ENCODE results near the gene SFXN5. TPM values are rescaled to one million over a fixed set of nuclear protein-coding genes. Genes with fewer than 3 reads are reported as not detected.

The SFXN5 gene
- total and polyA plus RNA-seq, 2 of the 8 experiments (the other 6 are each of a cell fraction or from before 2014, with no cell fraction given) = 29.3 to 33.1 TPM

- no peak for FAIRE-seq
- H3K9ac ChIP-seq (replicated peaks in 1 of 4; ENCODE audit: extremely low read depth in 1 of 4, low read depth in 3 of 4, low read length in 3 of 4) = peak overlapping the region in 1 of 4 experiments; percentile 20; a peak in 1 of 7 replicates
- H3K14ac ChIP-seq (ENCODE audit: insufficient read length) = no peak overlapping the region
- peaks cover 89 to 96% (median 93%) of the 10 kb centered on the region in 4 experiments for H3K27me3 ChIP-seq (replicated peaks in 1 of 4; ENCODE audit: control insufficient read depth in 3 of 4, extremely low read depth in 1 of 4, insufficient read depth in 3 of 4, low read length in 3 of 4)
- no peak overlapping the region for H4K91ac ChIP-seq (replicated peaks; ENCODE audit: insufficient read length, low read length)
- H2BK5ac ChIP-seq (ENCODE audit: low read depth, low read length) = 0 out of 2 replicates have a peak overlapping the region, but pooled peaks have one; percentile 2
- no peaks in the 10 kb centered on the region for H3K79me2 ChIP-seq (ENCODE audit: control insufficient read depth in 1 of 2, insufficient read depth in 2 of 2, low read length in 2 of 2)
- H3K4me3 ChIP-seq (ENCODE audit: extremely low read depth in 1 of 4, insufficient read depth in 2 of 4, low read depth in 3 of 4, low read length in 4 of 4) = peak overlapping the region; percentile 21 to 70 (median 51)
- H3K23ac ChIP-seq (ENCODE audit: insufficient read length) = no peak overlapping the region
- DNase-seq (ENCODE audit: low read depth in 1 of 2, low spot score in 2 of 2) = peak in 1 of 2 experiments; percentile 81
- WGBS, 2 experiments (ENCODE audit: extremely low coverage in 1 of 2, insufficient coverage in 1 of 2, insufficient read length in 1 of 2, insufficient replicate concordance in 2 of 2, low coverage in 1 of 2, low lambda C conversion rate in 2 of 2, missing lambda C conversion rate in 1 of 2) = 1% methylated on average over 57 of the region's 77 CpGs; no CpG with 5 or more reads in 1 of the 2 experiments
- H3K36me3 ChIP-seq (ENCODE audit: control insufficient read depth in 2 of 4, insufficient read depth in 4 of 4, low read length in 3 of 4) = peaks cover 0 to 8% (median 0%) of the 10 kb centered on the region in 4 experiments; a peak in 1 of 8 replicates
- H2BK120ac ChIP-seq (replicated peaks; ENCODE audit: low read depth, low read length) = no peak overlapping the region
- no peak overlapping the region for H3K56ac ChIP-seq (replicated peaks; ENCODE audit: insufficient read length, low read depth, low read length)
- H3K4ac ChIP-seq (replicated peaks; ENCODE audit: insufficient read length, low read depth, low read length) = no peak overlapping the region
- H2BK20ac ChIP-seq (ENCODE audit: low read length) = no peak overlapping the region
- ChIA-PET CTCF (ENCODE audit: partially characterized antibody) (interaction anchor here (0.8 to 24.3 kb wide), 7 partner anchors 15 to 421 kb away, joined by 3 to 497 read pairs (median 4); partner anchors contain the start of gene SPR), POLR2A (ENCODE audit: partially characterized antibody) (interaction anchor here (0.7 to 2.0 kb wide), 4 partner anchors 19 to 43 kb away, joined by 3 to 9 read pairs (median 4); no protein-coding TSS in a partner anchor)
- H4K20me1 ChIP-seq (replicated peaks in 1 of 2; ENCODE audit: control insufficient read depth in 1 of 2, insufficient read depth in 2 of 2, low read length in 2 of 2) = peaks cover 17 to 21% of the 10 kb centered on the region in 2 experiments
- peaks cover 26% of the 10 kb centered on the region; the same call in 1 of the 2 replicates for H3K23me2 ChIP-seq (ENCODE audit: low read depth, low read length)
- H2BK15ac ChIP-seq (ENCODE audit: low read length) = no peak overlapping the region
- no peaks in the 10 kb centered on the region for H3K79me1 ChIP-seq (ENCODE audit: low read depth, low read length)
- H3K18ac ChIP-seq (ENCODE audit: extremely low read depth, low read length) = peak overlapping the region; percentile 44
- no peak overlapping the region for H4K5ac ChIP-seq (ENCODE audit: insufficient read length, low read depth, low read length)
- H3K9me3 ChIP-seq (ENCODE audit: insufficient read depth in 2 of 2, low read depth in 1 of 2, low read length in 1 of 2) = peaks cover 0 to 4% of the 10 kb centered on the region in 2 experiments; a peak in 1 of 4 replicates
- H4K8ac ChIP-seq (ENCODE audit: extremely low read depth, insufficient read depth, low read length) = no peak overlapping the region; the same call in 1 of the 2 replicates
- H2BK12ac ChIP-seq (ENCODE audit: low read depth, low read length) = no peak overlapping the region
- no peak overlapping the region for H2AK5ac ChIP-seq (ENCODE audit: low read depth, low read length)
- peak overlapping the region; percentile 35; the same call in 1 of the 2 replicates for H2AFZ ChIP-seq (ENCODE audit: low read length)
- H3K27ac ChIP-seq (ENCODE audit: low read depth, low read length) = no peak overlapping the region
- peaks cover under 1 to 44% (median 22%) of the 10 kb centered on the region in 4 experiments; a peak in 6 of 7 replicates for H3K4me1 ChIP-seq (replicated peaks in 1 of 4; ENCODE audit: control insufficient read depth in 3 of 4, insufficient read depth in 4 of 4, low read length in 3 of 4)
- peak overlapping the region; percentile 84 to 97 for H3K4me2 ChIP-seq (ENCODE audit: insufficient read depth in 1 of 2, low read depth in 2 of 2, low read length in 2 of 2)
- peak; percentile 90 for TF ChIP-seq CTBP2 (IDR thresholded peaks at IDR 0.05; ENCODE audit: borderline replicate concordance, insufficient read depth, insufficient read length, low read length)
- peak; percentile 72 for TF ChIP-seq GABPA (IDR thresholded peaks at IDR 0.05; ENCODE audit: borderline replicate concordance, insufficient read depth, low read length)
- TF ChIP-seq FOSL1 (IDR thresholded peaks at IDR 0.05; ENCODE audit: insufficient read depth, low read depth, low read length) = no peak
- TF ChIP-seq KDM4A (IDR thresholded peaks at IDR 0.05; ENCODE audit: low read depth, low read length, severe bottlenecking) = peak; percentile 64
- TF ChIP-seq SIN3A (conservative IDR thresholded peaks at IDR 0.05 in 1 of 2, IDR thresholded peaks at IDR 0.05 in 1 of 2; ENCODE audit: low read depth in 1 of 2, low read length in 2 of 2) = peak in 1 of 2 experiments; percentile 18; a peak in 1 of 4 replicates
- TF ChIP-seq ASH2L (IDR thresholded peaks at IDR 0.05; ENCODE audit: low read length) = peak; percentile 61
- peak; percentile 98 for TF ChIP-seq EZH2 (IDR thresholded peaks at IDR 0.05; ENCODE audit: low read depth, low read length, severe bottlenecking)
- peak; percentile 90 for TF ChIP-seq SP1 (IDR thresholded peaks at IDR 0.05; ENCODE audit: low read depth, low read length)
- peak; percentile 38; the same call in 1 of the 2 replicates for TF ChIP-seq YY1 (IDR thresholded peaks at IDR 0.05; ENCODE audit: low read depth, low read length)
- TF ChIP-seq SUZ12 (IDR thresholded peaks at IDR 0.05; ENCODE audit: low read length) = peak; percentile 98
Measured at GRCh38 chr2:72920318-72921087, 151.0 kb downstream of the SFXN5 start.
